Body of pancreas (tissue), 4 donors: ENCODE measurements around the gene NKAPL.

Source experiments
- POLR2A ChIP-seq, 3 donors: fragments of 450-650 bp; IDR thresholded peaks; one replicate each; pipeline ENCODE4 v1.6.1; 2016; ENCODE audit warnings: antibody characterized with exemption in 3 of 3, mild to moderate bottlenecking in 2 of 3
- TF ChIP-seq, protein P1 (sequence below), 7 experiments: fragments of 450-650 bp in 4 of 7; fragments of 200-600 bp in 3 of 7; sonication (generic) in 3 of 7; IDR thresholded peaks; one replicate each; pipeline ENCODE4 v1.5.1; 2016 to 2019; ENCODE audit warnings: antibody characterized with exemption in 7 of 7

- TF ChIP-seq, protein P1, sequence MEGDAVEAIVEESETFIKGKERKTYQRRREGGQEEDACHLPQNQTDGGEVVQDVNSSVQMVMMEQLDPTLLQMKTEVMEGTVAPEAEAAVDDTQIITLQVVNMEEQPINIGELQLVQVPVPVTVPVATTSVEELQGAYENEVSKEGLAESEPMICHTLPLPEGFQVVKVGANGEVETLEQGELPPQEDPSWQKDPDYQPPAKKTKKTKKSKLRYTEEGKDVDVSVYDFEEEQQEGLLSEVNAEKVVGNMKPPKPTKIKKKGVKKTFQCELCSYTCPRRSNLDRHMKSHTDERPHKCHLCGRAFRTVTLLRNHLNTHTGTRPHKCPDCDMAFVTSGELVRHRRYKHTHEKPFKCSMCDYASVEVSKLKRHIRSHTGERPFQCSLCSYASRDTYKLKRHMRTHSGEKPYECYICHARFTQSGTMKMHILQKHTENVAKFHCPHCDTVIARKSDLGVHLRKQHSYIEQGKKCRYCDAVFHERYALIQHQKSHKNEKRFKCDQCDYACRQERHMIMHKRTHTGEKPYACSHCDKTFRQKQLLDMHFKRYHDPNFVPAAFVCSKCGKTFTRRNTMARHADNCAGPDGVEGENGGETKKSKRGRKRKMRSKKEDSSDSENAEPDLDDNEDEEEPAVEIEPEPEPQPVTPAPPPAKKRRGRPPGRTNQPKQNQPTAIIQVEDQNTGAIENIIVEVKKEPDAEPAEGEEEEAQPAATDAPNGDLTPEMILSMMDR (IDR thresholded peaks at IDR 0.05) = no peak
- no peak for TF ChIP-seq POLR2A (IDR thresholded peaks at IDR 0.05)
Observed at GRCh38 chr6:28213213-28213523, 45.9 kb upstream of the NKAPL start.
